GM21528 (cell line): ENCODE results near the gene MYO9A.
A peak's percentile ranks its signal among the peaks of the same experiment; 100 is the strongest.
"Not testable (repeated sequence)": the region's sequence is repeated elsewhere in the genome, so short reads cannot be mapped to it uniquely, and the experiment has no call there.

Experiments
- ATAC-seq: cut with Tn5 transposase; IDR thresholded peaks from one replicate; pipeline ENCODE4 v1.9.1; 2021; ENCODE audit warnings: mild to moderate bottlenecking, moderate library complexity; ENCODE audit not compliant: unreplicated experiment, low FRiP score

MYO9A gene

GRCh38 chr15:72139667-72140066 lies 21.7 kb upstream of the MYO9A start:
- ATAC-seq, result no peak

- no peak for ATAC-seq
These were observed 18.5 kb upstream of the MYO9A start for GRCh38 chr15:72136170-72137051.

DNA sequence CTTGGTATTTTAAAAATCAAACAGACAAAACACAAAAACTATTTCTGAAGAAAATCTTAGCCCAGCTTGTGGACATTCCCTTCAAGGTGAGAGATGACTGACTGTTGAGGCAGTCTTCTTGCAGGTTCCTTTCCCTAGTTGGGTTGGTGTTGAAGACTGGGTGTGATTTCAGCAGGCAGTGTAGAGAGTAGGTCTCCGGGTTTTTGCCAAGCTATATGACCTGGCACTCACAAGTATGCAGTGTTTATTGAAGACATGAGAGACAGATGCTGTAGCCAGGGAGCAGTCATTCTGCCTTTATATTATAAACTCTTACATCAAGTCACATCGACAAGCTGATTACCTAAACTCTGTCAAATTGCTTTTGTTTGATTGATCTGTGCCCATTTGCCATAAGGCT lies 17.8 kb upstream of the MYO9A start:
- no peak for ATAC-seq

- ATAC-seq, result no peak
These were observed 15.3 kb upstream of the MYO9A start for GRCh38 chr15:72133211-72133610.

DNA sequence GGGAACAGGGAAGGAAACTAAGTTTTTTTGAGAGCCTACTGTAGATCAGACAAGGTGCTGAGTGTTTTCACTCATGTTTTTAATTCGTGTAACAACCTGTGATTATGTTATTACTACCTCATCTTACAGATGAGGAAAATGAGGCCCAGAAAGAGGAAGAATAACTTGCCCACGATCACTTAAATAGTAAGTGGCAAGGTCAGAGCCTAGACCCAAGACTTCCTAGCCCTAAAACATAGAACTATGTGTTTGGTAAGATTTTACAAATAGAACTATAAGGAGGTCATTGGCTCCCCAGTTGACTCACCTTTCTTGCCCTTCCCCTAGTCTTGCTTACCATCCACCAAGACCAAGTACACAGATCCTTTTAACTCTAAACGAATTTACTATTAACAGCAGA lies 14.0 kb upstream of the MYO9A start:
- ATAC-seq, result no peak

DNA sequence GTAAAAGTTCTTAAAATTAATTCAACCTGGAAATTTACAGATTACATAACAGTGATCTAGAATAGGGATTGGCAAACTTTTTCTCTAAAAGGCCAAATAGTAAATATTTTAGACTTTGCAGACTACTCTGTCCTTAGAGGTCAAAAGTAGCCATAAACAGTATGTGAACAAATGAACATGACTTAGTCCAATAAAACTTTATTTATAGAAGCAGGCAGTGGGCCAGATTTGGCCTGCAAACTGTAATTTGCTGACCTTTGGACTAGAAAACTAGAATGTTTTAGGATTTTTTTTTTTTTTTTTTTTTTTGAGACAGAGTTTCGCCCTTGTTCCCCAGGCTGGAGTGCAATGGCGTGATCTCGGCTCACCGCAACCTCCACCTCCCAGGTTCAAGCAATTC lies 12.3 kb upstream of the MYO9A start:
- no peak for ATAC-seq

DNA sequence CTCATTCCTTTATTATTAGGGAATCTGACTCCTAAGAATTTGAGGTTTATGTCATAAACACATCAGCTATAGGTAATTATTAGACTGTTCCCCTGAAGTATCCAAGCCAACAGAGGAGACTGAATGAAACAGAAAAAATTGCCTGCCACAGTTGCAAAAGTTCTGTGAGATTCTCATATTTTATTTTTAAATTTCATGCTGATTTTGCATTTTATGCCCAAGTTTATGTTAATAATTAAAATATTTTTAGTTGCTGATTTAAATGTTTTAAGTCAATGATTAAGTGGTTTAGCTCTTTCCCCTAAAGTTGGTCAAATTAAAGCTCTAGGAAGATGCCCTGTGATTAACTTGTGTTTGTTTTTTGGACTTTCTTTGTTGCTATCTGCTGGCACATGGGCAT lies 10.4 kb upstream of the MYO9A start:
- no peak for ATAC-seq

- no peak for ATAC-seq
These were observed 9.9 kb upstream of the MYO9A start for GRCh38 chr15:72127724-72128322.

- ATAC-seq, result no peak
These were observed 6.3 kb upstream of the MYO9A start for GRCh38 chr15:72124218-72124617.

GRCh38 chr15:72117486-72118016 lies 399 bp downstream of the MYO9A start:
- ATAC-seq, result peak; percentile 62

DNA sequence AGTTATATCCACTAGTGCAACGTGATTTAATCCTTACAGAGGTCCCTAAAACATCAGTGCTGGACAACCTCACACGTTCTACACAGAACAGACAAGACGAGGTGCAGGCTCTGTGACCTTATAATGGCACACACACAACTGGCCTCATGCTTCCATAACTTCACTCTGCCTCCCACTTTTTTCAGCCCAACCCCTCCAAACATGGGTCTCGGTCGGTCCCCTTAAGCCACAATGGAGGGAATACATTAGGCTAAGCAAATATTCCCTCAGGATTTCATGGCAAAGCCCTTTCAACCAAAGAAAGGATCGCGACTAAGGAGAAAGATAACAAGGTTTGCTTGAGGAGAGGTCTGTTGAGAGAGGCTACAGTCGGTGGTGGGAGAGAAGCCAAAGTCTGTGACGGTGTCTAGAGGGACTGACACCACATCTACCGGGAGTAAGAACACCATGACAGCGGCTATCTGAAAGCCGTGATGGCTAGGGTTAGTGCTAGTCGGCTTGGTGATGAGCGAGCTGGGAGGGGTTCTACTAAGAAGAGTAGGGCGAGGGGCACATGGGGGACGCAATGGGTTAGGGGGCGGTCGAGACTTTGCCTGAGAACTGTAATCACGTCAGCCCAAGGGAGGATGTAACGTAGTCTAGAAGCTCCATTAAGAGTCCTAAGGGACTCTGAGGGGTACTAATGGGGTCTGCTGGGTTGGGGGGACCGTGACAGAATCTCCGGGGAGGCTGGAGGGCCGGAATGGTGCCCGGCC lies 1.0 kb downstream of the MYO9A start:
- ATAC-seq, result peak; percentile 13

GRCh38 chr15:72113347-72114031 lies 4.5 kb downstream of the MYO9A start:
- no peak for ATAC-seq

DNA sequence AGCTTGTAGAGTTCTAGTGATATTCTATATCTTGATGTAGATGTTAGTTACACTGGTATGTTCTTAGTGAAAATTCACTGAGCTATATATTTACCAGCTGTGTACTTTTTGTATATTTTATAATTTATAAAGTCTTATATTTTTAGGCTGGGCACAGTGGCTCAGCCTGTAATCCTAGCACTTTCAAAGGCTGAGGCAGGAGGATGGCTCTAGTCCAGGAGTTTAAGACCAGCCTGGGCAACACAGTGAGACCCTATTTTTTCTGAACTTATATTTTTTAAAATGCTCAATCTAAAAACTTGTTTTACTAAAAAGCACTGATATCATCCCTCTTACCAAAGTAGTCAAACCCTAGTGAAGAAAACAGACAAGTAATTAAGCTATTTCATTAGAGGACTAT lies 5.1 kb downstream of the MYO9A start:
- ATAC-seq, result no peak

DNA sequence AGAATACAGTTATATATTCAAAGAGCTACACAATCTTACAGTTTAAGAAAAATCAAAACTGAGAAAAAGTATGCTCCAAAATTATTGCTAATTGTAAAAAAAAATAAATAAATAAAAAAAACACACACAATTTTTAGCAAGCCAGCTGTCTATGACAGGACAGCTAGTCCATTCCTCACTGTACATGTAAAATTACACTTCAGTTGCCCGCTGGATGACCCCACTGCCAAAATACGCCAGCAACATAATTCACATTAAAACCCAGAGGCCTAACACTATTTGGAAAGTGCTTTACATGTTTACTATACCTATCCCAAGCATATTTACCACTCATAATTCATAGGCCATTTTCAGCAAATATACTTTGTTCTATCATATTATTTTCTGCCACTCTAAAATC lies 5.8 kb downstream of the MYO9A start:
- no peak for ATAC-seq

- ATAC-seq, result no peak
These were observed 7.6 kb downstream of the MYO9A start for GRCh38 chr15:72110355-72110754.

DNA sequence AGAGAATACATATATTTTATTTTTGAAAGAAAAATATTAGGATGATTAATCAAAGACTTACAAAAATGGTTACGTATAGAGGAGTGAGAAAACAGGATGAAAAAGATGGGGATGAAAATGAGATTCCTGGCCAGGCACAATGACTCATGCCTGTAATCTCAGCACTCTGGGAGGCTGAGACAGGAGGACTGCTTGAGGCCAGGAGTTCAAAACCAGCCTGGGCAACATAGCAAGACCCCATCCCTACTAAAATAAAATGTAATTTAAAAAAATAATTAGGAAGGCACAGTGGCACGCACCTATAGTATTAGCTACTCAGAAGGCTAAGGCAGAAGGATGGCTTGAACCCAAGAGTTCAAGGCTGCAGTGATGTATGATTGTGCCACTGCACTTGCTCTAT lies 11.9 kb downstream of the MYO9A start:
- no peak for ATAC-seq

DNA sequence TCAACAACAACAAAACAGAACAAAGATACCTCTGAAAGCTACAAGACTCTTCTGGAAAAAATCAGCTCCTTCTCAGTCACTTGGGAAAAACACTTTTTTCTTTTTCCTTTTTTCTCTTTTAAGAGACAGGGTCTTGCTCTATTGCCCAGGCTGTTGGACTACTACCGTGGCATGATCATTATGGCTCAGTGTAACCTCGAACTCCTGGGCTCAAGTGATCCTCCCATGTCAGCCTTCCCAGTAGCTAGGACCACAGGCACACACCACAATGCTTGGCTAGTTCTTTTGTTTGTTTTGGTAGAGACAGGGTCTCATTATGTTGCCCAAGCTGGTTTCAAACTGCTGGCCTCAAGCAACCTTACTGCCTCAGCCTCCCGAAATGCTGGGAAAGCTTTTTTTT lies 12.8 kb downstream of the MYO9A start:
- ATAC-seq, result no peak

DNA sequence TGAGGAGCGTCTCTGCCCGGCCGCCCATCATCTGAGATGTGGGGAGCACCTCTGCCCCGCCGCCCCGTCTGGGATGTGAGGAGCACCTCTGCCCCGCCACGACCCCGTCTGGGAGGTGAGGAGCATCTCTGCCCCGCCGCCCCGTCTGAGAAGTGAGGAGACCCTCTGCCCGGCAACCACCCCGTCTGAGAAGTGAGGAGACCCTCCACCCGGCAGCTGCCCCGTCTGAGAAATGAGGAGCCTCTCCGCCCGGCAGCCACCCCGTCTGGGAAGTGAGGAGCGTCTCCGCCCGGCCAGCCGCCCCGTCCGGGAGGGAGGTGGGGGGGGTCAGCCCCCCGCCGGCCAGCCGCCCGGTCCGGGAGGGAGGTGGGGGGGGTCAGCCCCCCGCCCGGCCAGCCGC lies 17.4 kb downstream of the MYO9A start:
- not testable (repeated sequence) for ATAC-seq

- no peak for ATAC-seq
These were observed 18.8 kb downstream of the MYO9A start for GRCh38 chr15:72099155-72099554.

DNA sequence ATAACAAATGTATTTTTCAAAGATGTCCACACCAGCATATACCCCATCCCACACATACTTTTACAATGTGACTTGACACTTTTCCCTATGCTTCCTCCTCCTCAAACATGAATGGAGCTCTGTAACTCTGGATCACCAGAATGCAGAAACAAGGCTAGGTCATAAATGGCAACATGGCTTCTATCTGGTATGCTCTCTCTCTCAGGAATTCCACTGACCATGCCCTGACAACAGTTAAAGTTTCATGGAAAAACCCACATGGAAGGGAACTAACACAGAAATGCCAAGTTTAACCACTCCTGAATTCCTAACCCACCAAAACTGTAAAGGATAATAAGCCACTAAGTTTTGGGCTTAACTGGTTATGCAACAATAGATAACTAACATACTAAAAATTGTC lies 19.9 kb downstream of the MYO9A start:
- ATAC-seq, result no peak

DNA sequence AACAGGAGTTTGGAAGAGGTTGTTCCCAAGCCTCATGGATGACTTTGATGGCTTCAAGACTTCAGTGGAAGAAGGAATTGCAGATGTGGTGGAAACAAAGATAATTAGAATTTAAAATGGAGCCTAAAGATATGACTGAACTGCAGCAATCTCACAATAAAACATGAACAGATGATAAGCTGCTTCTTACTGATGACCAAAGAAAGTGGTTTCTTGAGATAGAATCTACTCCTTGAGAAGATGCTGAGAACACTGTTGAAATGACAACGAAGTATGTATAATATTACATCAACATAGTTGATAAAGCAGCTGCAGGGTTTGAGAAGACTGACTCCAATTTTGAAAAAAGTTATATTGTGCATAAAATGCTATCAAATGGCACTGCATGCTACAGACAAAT lies 21.2 kb downstream of the MYO9A start:
- ATAC-seq, result no peak
